NT2/D1 (cell line): ENCODE data around the gene CD99L2.
"Not testable (repeated sequence)": the region's sequence is repeated elsewhere in the genome, so short reads cannot be mapped to it uniquely, and the experiment has no call there.

Experiments used
- DNase-seq: peaks from one replicate; pipeline ENCODE4 v3.0.0-alpha.2; 2011; ENCODE audit warnings: low read depth, low spot score
- H3K27me3 ChIP-seq: 2 replicates; pipeline ENCODE4 v1.6.0; 2011; ENCODE audit warnings: mild to moderate bottlenecking; ENCODE audit not compliant: insufficient read length, insufficient read depth
- H3K36me3 ChIP-seq: 2 replicates; pipeline ENCODE4 v1.6.1; 2011; ENCODE audit warnings: mild to moderate bottlenecking, low read length, mixed read lengths; ENCODE audit not compliant: insufficient read depth, insufficient read length
- H3K4me1 ChIP-seq: 2 replicates; pipeline ENCODE4 v1.5.1; 2011; ENCODE audit not compliant: insufficient read depth, insufficient read length
- H3K4me3 ChIP-seq: 2 replicates; pipeline ENCODE4 v1.5.1; 2011; ENCODE audit warnings: low read depth; ENCODE audit not compliant: insufficient read length
- H3K9ac ChIP-seq: 2 replicates; pipeline ENCODE4 v1.6.0; 2011; ENCODE audit warnings: low read depth; ENCODE audit not compliant: insufficient read length
- H3K9me3 ChIP-seq: 2 replicates; pipeline ENCODE4 v1.5.1; 2011; ENCODE audit warnings: mild to moderate bottlenecking, low read length; ENCODE audit not compliant: insufficient read depth
- SUZ12 ChIP-seq: IDR thresholded peaks from 2 replicates; pipeline ENCODE4 v1.6.1; 2011; ENCODE audit not compliant: insufficient read length, insufficient read depth; ENCODE audit errors: extremely low read depth
- YY1 ChIP-seq: IDR thresholded peaks from 2 replicates; pipeline ENCODE4 v1.6.1; 2011; ENCODE audit not compliant: insufficient read length, insufficient read depth
- ZNF274 ChIP-seq: IDR thresholded peaks from 2 replicates; pipeline ENCODE4 v1.6.1; 2011; ENCODE audit warnings: mild to moderate bottlenecking, low read depth, low read length

The CD99L2 gene

DNA sequence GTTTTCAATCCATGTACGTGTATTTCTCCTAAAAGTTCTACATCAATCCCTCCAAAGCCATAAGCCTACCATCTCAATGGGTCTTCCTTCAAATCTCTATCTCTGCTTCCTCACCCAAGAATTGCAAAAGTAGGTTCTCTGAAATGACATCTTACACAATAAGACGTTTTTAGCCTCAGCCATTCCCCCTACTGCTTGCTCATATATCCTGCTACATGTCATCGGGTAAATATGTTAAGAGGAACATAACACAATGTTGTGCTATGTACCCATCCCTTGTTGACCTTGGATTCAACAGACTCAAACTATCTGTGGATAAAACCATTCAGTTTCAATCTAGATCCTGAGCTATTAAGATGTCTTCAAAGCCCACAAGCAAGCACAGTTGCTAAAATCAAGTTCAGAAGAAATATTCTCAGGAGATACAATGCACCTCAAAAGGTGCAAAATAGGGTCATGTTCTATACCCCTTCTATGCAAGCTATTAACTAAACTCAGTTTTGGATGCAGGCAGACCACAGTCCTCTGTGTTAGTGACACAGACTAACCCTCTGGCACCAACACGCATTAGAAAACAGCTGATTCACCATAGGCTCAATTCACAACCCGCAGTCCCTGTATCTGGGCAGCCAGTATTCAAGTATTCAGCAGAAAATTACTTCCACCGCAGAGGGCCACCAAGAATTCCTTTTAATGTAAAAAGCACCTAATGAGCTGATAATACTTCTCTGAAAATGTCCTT lies 56.8 kb downstream of the CD99L2 start:
- no peak overlapping the region for H3K9ac ChIP-seq
- H3K4me1 ChIP-seq: no peaks in the 10 kb centered on the region
- DNase-seq: no peak
- TF ChIP-seq SUZ12: no peak
- no peak for TF ChIP-seq YY1
- TF ChIP-seq ZNF274: no peak
- no peaks in the 10 kb centered on the region for H3K27me3 ChIP-seq
- no peaks in the 10 kb centered on the region for H3K36me3 ChIP-seq
- H3K9me3 ChIP-seq: no peaks in the 10 kb centered on the region
- no peak overlapping the region for H3K4me3 ChIP-seq

DNA sequence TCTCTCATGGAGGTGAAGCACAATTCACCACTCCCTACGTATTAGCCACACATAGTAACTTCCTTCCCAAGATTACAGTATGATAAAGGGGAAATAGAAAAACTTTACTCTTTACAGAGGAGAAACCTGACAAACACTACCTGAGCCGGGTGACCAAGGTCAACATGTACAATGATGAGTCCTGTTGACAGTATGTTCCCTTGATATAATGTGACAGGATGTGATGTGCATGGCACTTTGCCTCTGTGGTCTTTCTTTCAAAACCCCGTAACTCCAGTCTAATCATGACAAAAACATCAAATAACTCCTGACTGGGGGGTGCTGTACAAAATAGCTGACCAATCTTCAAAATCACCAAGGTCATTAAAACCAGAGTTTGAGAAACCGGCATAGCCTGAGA lies 60.6 kb downstream of the CD99L2 start:
- no peaks in the 10 kb centered on the region for H3K27me3 ChIP-seq
- DNase-seq: no peak
- no peaks in the 10 kb centered on the region for H3K9me3 ChIP-seq
- no peak overlapping the region for H3K4me3 ChIP-seq
- no peaks in the 10 kb centered on the region for H3K36me3 ChIP-seq
- no peak overlapping the region for H3K9ac ChIP-seq
- H3K4me1 ChIP-seq: no peaks in the 10 kb centered on the region
- TF ChIP-seq ZNF274 (no peak), YY1 (no peak), SUZ12 (no peak)

DNA sequence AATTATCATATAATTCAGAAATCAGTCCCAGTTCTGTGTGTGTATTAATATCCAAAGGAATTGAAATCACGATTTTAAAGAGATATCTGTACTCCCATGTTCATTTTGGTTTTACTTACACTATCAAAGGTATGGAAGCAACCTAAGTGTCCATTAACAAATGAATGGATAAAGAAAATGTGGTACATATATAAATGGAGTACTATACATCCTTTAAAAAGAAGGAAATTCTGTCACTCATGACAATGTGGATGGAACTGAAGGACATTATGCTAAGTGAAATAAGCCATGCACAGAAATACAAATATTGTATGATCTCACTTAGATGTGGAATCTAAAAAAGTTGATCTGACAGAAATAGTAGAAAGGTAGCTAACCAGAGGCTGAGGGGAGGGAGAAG lies 63.8 kb downstream of the CD99L2 start:
- Histone ChIP-seq H3K9ac (no peak overlapping the region), H3K9me3 (no peaks in the 10 kb centered on the region), H3K36me3 (no peaks in the 10 kb centered on the region), H3K4me3 (no peak overlapping the region), H3K4me1 (no peaks in the 10 kb centered on the region), H3K27me3 (no peaks in the 10 kb centered on the region)
- no peak for DNase-seq
- TF ChIP-seq ZNF274: no peak

DNA sequence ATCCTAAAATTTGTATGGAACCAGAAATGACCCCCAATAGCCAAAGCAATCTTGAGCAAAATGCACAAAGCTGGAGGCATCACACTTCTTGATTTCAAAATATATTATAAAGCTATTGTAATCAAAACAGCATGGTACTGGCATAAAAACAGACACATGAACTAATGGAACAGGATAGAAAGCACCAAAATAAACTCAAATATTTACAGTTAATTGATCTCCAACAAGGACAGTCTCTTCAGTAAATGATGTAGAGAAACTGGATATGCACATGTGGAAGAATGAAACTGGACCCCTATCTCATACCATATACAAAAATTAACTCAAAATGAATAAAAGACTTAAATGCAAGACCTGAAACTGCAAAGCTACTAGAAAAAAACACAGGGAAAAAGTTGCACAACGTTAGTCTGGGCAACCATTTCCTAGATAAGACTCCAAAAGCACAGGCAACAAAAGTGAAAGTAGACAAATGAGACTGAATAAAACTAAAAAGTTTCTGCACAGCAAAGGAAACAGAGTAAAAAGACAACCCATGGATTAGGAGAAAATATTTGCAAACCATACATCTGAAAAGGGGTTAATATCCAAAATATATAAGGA lies 64.9 kb downstream of the CD99L2 start:
- no peak for DNase-seq
- H3K27me3 ChIP-seq: no peaks in the 10 kb centered on the region
- no peaks in the 10 kb centered on the region for H3K9me3 ChIP-seq
- H3K4me1 ChIP-seq: no peaks in the 10 kb centered on the region
- H3K36me3 ChIP-seq: no peaks in the 10 kb centered on the region
- TF ChIP-seq SUZ12: no peak
- H3K9ac ChIP-seq: no peak overlapping the region
- no peak overlapping the region for H3K4me3 ChIP-seq

DNA sequence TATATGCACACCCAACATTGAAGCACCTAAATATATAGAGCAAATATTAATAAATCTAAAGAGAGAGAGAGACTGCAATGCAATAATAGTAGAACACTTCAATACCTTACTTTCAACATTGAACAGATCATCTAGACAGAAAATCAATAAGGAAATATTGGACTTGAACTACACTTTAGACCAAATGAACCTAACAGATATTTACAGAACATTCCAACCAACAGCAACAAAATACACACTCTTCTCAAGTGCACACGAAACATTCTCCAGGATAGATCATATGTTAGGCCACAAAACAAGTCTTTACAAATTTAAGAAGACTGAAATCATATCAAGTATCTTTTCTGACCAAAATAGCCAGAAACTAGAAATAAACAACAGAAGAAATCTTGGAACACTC lies 66.6 kb downstream of the CD99L2 start:
- no peaks in the 10 kb centered on the region for H3K9me3 ChIP-seq
- no peak for DNase-seq
- H3K4me3 ChIP-seq: no peak overlapping the region
- no peak overlapping the region for H3K9ac ChIP-seq
- H3K27me3 ChIP-seq: no peaks in the 10 kb centered on the region
- TF ChIP-seq SUZ12 (no peak), YY1 (no peak), ZNF274 (no peak)
- no peaks in the 10 kb centered on the region for H3K4me1 ChIP-seq
- no peaks in the 10 kb centered on the region for H3K36me3 ChIP-seq

DNA sequence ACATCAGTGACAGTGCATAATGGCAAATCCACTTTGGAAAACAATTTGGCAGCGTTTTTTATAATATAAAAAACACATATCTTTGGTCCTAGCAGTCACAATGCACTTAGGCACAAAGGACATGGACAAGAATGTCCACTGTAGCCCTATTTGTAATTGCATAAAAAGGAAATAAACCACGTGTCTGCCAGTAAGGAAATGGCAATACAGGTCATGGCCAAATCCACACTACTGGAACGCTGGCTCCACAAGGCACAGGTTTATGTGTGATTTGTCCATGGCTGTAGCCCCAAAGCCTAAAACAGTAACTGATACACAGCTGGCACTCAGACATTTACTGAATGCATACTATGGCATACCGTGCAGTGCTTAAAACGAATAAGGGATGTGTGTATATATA lies 69.7 kb downstream of the CD99L2 start:
- no peak for DNase-seq
- Histone ChIP-seq H3K9ac (no peak overlapping the region), H3K9me3 (no peaks in the 10 kb centered on the region), H3K27me3 (no peaks in the 10 kb centered on the region), H3K4me3 (no peak overlapping the region), H3K4me1 (no peaks in the 10 kb centered on the region), H3K36me3 (no peaks in the 10 kb centered on the region)
- TF ChIP-seq ZNF274 (no peak), YY1 (no peak), SUZ12 (no peak)

DNA sequence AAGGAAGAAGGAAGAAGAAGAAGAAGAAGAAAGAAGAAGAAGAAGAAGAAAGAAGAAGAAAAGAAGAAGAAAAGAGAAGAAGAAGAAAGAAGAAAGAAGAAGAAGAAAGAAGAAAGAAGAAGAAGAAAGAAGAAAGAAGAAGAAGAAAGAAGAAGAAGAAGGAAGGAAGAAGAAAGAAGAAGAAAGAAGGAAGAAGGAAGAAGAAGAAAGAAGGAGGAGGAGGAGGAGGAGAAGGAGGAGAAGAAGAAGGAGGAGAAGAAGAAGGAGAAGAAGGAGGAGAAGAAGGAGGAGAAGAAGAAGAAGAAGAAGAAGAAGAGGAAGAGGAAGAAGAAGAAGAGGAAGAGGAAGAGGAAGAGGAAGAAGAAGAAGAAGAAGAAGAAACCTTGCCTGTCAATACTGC lies 74.1 kb downstream of the CD99L2 start:
- not testable (repeated sequence) for H3K4me3 ChIP-seq, H3K9ac ChIP-seq, DNase-seq, H3K9me3 ChIP-seq, H3K36me3 ChIP-seq, H3K27me3 ChIP-seq, H3K4me1 ChIP-seq

DNA sequence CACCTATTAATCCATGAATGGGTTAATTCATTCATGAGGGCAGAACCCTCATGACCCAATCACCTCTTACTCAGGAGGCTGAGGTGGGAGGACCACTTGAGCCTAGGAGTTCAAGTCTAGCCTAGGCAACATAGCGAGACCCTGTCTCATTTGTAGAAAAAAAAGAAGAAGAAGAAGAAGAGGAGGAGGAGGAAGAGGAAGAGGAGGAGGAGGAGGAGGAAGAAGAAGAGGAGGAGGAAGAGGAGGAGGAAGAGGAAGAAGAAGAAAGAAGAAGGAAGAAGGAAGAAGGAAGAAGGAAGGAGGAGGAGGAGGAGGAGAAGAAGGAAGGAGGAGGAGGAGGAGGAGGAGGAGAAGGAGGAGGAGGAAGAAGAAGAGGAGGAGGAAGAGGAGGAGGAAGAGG lies 74.6 kb downstream of the CD99L2 start:
- H3K4me3 ChIP-seq, H3K9me3 ChIP-seq, H3K9ac ChIP-seq, H3K4me1 ChIP-seq, DNase-seq, H3K36me3 ChIP-seq, H3K27me3 ChIP-seq: not testable (repeated sequence)
